Measurements from ENCODE around the gene MRPL28. TPM values are rescaled to one million over a fixed set of nuclear protein-coding genes. Genes with fewer than 3 reads are reported as not detected.

Gene MRPL28
- total RNA-seq, 2 donors from 2014 or later, result 33.2 to 59.2 TPM

DNA sequence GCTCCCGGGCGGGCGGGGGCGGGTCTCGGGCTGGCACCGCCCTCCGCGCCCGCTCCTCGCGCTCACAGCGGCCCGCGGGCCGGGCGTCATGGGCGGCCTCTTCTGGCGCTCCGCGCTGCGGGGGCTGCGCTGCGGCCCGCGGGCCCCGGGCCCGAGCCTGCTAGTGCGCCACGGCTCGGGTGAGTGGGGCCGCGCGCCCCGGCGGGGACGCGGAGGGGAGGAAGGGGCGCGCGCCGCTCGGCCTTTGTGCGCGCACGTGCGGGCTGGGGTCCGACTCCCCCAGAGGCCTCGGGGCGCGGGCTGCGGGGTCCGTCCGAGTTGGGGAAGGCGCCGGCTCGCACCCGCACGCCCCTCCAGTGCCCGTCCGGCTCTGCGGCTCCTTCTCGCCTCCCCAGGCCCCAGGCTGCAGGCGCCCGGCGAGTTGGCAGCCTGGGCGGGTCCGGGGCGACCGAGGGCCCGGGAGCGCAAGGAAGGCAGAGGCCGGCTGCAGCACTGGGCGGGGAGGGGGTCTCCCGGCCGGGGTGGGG is 26.9 kb upstream of the MRPL28 start, which contains the start of gene NME4:
TSS of gene NME4 (plus strand) at position 65 of the 527 bp plus-strand sequence. CDS start at position 89, 24 bp downstream.
- TF ChIP-seq, protein P1, sequence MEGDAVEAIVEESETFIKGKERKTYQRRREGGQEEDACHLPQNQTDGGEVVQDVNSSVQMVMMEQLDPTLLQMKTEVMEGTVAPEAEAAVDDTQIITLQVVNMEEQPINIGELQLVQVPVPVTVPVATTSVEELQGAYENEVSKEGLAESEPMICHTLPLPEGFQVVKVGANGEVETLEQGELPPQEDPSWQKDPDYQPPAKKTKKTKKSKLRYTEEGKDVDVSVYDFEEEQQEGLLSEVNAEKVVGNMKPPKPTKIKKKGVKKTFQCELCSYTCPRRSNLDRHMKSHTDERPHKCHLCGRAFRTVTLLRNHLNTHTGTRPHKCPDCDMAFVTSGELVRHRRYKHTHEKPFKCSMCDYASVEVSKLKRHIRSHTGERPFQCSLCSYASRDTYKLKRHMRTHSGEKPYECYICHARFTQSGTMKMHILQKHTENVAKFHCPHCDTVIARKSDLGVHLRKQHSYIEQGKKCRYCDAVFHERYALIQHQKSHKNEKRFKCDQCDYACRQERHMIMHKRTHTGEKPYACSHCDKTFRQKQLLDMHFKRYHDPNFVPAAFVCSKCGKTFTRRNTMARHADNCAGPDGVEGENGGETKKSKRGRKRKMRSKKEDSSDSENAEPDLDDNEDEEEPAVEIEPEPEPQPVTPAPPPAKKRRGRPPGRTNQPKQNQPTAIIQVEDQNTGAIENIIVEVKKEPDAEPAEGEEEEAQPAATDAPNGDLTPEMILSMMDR (IDR thresholded peaks at IDR 0.05), result no peak
- DNase-seq (ENCODE audit: low spot score) (no peak), ATAC-seq (ENCODE audit: insufficient number of reproducible peaks, low FRiP score, low read depth) (no peak)
- no peaks in the 10 kb centered on the region for H3K9me3 ChIP-seq
- no peaks in the 10 kb centered on the region for H3K36me3 ChIP-seq
- H3K27me3 ChIP-seq (replicated peaks; ENCODE audit: insufficient read depth), result no peaks in the 10 kb centered on the region
- H3K4me1 ChIP-seq (ENCODE audit: control insufficient read depth in 1 of 2, low read depth in 2 of 2), result peaks cover 0 to 28% of the 10 kb centered on the region in 2 donors
- peak within 1 kb of the TSS; percentile 68 for H3K4me3 ChIP-seq
- peak within 1 kb of the TSS; percentile 81 to 84 for H3K27ac ChIP-seq

DNA sequence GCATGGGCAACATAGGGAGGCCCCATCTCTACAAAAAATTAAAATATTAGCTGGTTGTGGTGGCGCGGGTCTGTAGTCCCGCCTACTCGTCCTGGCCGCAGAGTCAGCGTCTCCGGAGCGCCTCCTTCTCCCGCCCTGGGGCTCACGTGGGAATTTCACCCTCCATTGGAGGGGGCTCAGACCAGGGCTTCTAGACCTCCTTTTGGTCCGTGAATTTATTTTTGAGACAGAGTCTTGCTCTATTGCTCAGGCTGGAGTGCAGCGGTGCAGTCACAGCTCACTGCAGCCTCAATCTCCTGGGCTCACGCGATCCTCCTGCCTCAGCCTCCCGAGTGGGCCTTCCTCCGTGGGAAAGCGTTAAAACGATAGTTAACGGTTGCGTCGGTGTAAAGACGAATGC is 26.3 kb upstream of the MRPL28 start:
- DNase-seq (ENCODE audit: low spot score) (no peak), ATAC-seq (ENCODE audit: insufficient number of reproducible peaks, low FRiP score, low read depth) (no peak)
- Histone ChIP-seq H3K36me3 (no peaks in the 10 kb centered on the region), H3K27me3 (replicated peaks; ENCODE audit: insufficient read depth) (no peaks in the 10 kb centered on the region), H3K4me3 (peak overlapping the region; percentile 68), H3K9me3 (no peaks in the 10 kb centered on the region), H3K27ac (peak overlapping the region; percentile 47 to 84), H3K4me1 (ENCODE audit: control insufficient read depth in 1 of 2, low read depth in 2 of 2) (peaks cover 0 to 26% of the 10 kb centered on the region in 2 donors)
- TF ChIP-seq, protein P1 (IDR thresholded peaks at IDR 0.05), result no peak

DNA sequence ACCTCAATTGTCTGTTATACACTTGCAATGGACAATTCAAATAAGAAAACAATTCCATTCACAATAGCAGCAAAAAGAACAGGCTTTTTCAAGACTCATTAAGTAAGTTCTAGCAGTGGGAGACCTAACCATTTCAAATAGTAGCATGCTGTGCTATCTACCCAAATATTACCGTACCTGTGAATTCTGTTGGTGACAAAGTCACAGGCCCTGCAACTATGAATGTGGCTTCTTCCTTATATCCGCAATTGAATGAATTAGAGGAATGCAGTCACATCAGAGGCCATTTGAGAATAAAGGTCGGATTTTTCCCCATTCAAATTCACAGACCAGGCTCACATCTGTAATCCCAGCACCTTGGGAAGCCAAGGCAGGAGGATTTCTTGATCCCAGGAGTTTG is 25.9 kb upstream of the MRPL28 start:
- H3K36me3 ChIP-seq, result no peaks in the 10 kb centered on the region
- no peaks in the 10 kb centered on the region for H3K27me3 ChIP-seq (replicated peaks; ENCODE audit: insufficient read depth)
- DNase-seq (ENCODE audit: low spot score), result no peak
- H3K27ac ChIP-seq, result peak overlapping the region; percentile 47 to 84
- H3K4me1 ChIP-seq (ENCODE audit: control insufficient read depth in 1 of 2, low read depth in 2 of 2), result peaks cover 0 to 24% of the 10 kb centered on the region in 2 donors
- ATAC-seq (ENCODE audit: insufficient number of reproducible peaks, low FRiP score, low read depth), result no peak
- H3K4me3 ChIP-seq, result peak overlapping the region; percentile 68
- no peaks in the 10 kb centered on the region for H3K9me3 ChIP-seq
- TF ChIP-seq, protein P1 (IDR thresholded peaks at IDR 0.05), result no peak

DNA sequence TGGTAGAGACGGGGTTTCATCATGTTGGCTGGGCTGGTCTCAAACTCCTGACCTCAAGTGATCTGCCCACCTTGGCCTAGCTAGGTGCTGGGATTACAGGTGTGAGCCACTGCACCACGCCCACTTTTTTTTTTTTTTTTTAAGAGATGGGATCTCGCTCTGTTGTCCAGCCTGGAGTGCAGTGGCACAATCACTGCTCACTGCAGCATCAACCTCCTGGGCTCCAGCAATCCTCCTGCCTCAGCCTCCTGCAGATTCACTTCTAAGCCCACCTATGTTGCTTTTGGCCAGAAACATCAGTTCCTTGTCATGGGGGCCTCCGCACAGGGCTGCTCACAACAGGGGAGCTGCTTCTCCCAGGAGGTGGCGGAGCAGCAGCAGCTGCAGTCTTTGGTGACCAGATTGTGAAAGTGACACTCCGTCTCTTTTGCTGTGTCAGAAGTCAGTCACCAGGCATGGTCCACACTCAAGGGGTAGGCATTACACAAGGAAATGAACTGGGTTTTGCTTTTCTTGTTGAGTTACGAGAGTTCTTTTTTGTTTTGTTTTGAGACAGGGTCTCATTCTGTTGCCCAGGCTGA is 22.2 kb upstream of the MRPL28 start:
- TF ChIP-seq, protein P1 (IDR thresholded peaks at IDR 0.05), result no peak
- DNase-seq (ENCODE audit: low spot score), result no peak
- H3K27me3 ChIP-seq (replicated peaks; ENCODE audit: insufficient read depth), result no peaks in the 10 kb centered on the region
- H3K27ac ChIP-seq, result no peak overlapping the region
- H3K9me3 ChIP-seq, result no peaks in the 10 kb centered on the region
- no peak overlapping the region for H3K4me3 ChIP-seq
- H3K36me3 ChIP-seq, result no peaks in the 10 kb centered on the region
- ATAC-seq (ENCODE audit: insufficient number of reproducible peaks, low FRiP score, low read depth), result no peak
- peaks cover 0 to 14% of the 10 kb centered on the region in 2 donors for H3K4me1 ChIP-seq (ENCODE audit: control insufficient read depth in 1 of 2, low read depth in 2 of 2)

DNA sequence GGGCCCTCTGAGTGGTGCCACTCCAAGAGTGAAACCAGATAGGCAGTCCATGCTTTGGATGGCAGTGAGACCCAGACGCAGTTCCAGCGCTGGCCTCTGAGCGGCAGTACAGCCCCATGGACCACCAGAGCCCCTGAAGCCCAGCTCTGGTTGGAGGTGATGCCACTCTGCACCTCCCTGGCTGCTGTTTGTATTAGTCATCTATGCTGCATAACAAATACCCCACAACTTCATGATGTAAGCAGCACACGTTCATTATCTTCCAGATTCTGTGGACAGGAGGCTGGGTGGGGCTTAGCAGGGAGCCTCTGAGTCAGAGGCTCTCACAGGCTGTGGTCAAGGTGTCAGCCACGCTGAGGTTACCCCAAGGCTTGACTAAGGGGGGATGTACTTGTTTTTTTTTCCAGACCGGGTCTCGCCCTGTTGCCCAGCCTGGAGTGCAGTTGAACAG is 21.6 kb upstream of the MRPL28 start:
- Histone ChIP-seq H3K27ac (no peak overlapping the region), H3K36me3 (no peaks in the 10 kb centered on the region), H3K4me1 (ENCODE audit: control insufficient read depth in 1 of 2, low read depth in 2 of 2) (peaks cover 0 to 16% of the 10 kb centered on the region in 2 donors), H3K9me3 (no peaks in the 10 kb centered on the region), H3K27me3 (replicated peaks; ENCODE audit: insufficient read depth) (no peaks in the 10 kb centered on the region), H3K4me3 (no peak overlapping the region)
- ATAC-seq (ENCODE audit: insufficient number of reproducible peaks, low FRiP score, low read depth) (no peak), DNase-seq (ENCODE audit: low spot score) (no peak)
- TF ChIP-seq, protein P1 (IDR thresholded peaks at IDR 0.05), result peak; percentile 73
